MM.1S (cell line): ENCODE data around the gene ATXN3L.

ENCODE experiments used
- CTCF ChIP-seq: fragments of 300-600 bp; sonication (generic); IDR thresholded peaks from 2 replicates; pipeline ENCODE4 v1.5.1; 2016; ENCODE audit warnings: antibody characterized with exemption, low read length, mixed read lengths
- EZH2 ChIP-seq: fragments of 300-600 bp; sonication (generic); optimal IDR thresholded peaks from 2 replicates; pipeline ENCODE3; 2017; ENCODE audit warnings: low read depth, mild to moderate bottlenecking, antibody characterized with exemption, low read length, mixed read lengths

DNA sequence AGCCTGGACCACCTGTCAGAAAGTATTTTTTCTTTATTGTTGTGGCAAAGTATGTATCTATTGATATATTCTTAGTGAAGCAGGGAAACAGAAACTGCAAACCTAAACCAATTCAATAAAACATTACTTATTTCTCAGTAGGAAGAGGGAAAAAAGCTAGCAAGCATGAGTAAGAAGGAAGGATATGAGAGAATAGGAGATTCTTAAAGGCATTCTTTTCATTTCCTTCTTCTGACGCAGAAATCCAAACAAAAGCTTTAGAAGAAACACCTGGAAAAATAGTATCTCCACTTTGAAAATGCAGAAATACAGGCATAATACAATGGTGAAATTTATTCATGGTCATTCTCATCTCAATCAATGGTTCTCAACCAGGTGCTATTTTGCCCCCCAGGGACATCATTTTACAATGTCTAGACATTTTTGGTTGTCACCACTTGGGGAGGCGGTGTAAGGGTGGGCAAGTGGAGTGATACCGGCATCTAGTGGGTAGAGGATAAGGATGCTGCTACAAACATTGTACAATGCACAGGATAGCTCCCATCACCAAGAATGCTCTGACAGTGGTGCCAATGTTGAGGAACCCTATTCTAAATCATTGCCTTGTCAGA, 21.7 kb upstream of the ATXN3L start:
- TF ChIP-seq CTCF, result no peak
- TF ChIP-seq EZH2, result no peak
